Head of caudate nucleus (tissue), 42 donors: ENCODE measurements around the gene PRDM15.

Experiments used
- DNase-seq, 42 donors: peaks; one replicate each; pipeline versions ENCODE4 v3.0.0 to v3.0.0-alpha.2; 2020 to 2021; ENCODE audit warnings: mixed read lengths in 7 of 42
- intact Hi-C: fragments of 100-400 bp; cut with DNase I; formaldehyde crosslinking; loops from one replicate; pipeline ENCODE4 v1.15.0; 2022

Gene PRDM15

GRCh38 chr21:41779659-41780058, 99.5 kb downstream of the PRDM15 start:
- DNase-seq, result no peak
- intact Hi-C loops, result no loop called here

GRCh38 chr21:41778930-41779600, 100.1 kb downstream of the PRDM15 start:
- peak in 1 of 42 donors; percentile 26 for DNase-seq
- intact Hi-C loops, result no loop called here

GRCh38 chr21:41777951-41778815, 101.0 kb downstream of the PRDM15 start:
- intact Hi-C loops, result no loop called here
- peak; percentile 65 to 91 (median 80) for DNase-seq

GRCh38 chr21:41776778-41777177, 102.4 kb downstream of the PRDM15 start:
- no peak for DNase-seq
- intact Hi-C loops, result no loop called here

GRCh38 chr21:41775149-41775472, 104.0 kb downstream of the PRDM15 start:
- intact Hi-C loops, result no loop called here
- no peak for DNase-seq

GRCh38 chr21:41774467-41775148, 104.5 kb downstream of the PRDM15 start:
- intact Hi-C loops, result loop anchor here (5.0 kb wide), 1 partner anchor 162 kb away; no protein-coding TSS in a partner anchor
- DNase-seq, result peak in 1 of 42 donors; percentile 27

- DNase-seq, result no peak
- intact Hi-C loops, result loop anchor here (5.0 kb wide), 1 partner anchor 160 kb away; no protein-coding TSS in a partner anchor
These were observed 106.6 kb downstream of the PRDM15 start for GRCh38 chr21:41772351-41773080.

- intact Hi-C loops, result loop anchor here (5.0 kb wide), 1 partner anchor 159 kb away; no protein-coding TSS in a partner anchor
- DNase-seq, result peak in 1 of 42 donors; percentile 2
These were observed 107.6 kb downstream of the PRDM15 start for GRCh38 chr21:41771625-41771945.

- intact Hi-C loops, result loop anchor here (5.0 kb wide), 1 partner anchor 159 kb away; no protein-coding TSS in a partner anchor
- DNase-seq, result peak in 1 of 42 donors; percentile 19
These were observed 108.1 kb downstream of the PRDM15 start for GRCh38 chr21:41770901-41771624.

GRCh38 chr21:41769933-41770332, 109.2 kb downstream of the PRDM15 start:
- intact Hi-C loops, result loop anchor here (5.0 kb wide), 1 partner anchor 158 kb away; no protein-coding TSS in a partner anchor
- DNase-seq, result peak in 1 of 42 donors; percentile 15

GRCh38 chr21:41769521-41769920, 109.6 kb downstream of the PRDM15 start:
- intact Hi-C loops, result no loop called here
- DNase-seq, result peak in 2 of 42 donors; percentile 13 to 31

- peak in 2 of 42 donors; percentile 7 to 36 for DNase-seq
These were observed 110.0 kb downstream of the PRDM15 start for GRCh38 chr21:41769111-41769510.

GRCh38 chr21:41768437-41769042, 110.6 kb downstream of the PRDM15 start:
- intact Hi-C loops, result no loop called here
- DNase-seq, result peak in 1 of 42 donors; percentile 15

More at GRCh38 chr21:41769111-41769510, 110.0 kb downstream of the PRDM15 start:
- intact Hi-C loops, result no loop called here

- intact Hi-C loops, result no loop called here
- peak in 1 of 42 donors; percentile 23 for DNase-seq
These were observed 111.3 kb downstream of the PRDM15 start for GRCh38 chr21:41767606-41768436.

GRCh38 chr21:41766883-41767605, 112.1 kb downstream of the PRDM15 start, which contains the start of gene RIPK4:
Gene RIPK4 (minus strand): TSS chr21:41767052. CDS start chr21:41767041, 11 bp downstream.
- no peak for DNase-seq
- intact Hi-C loops, result no loop called here
